ENCODE measurements around the gene ADGRE2.
"Not testable (repeated sequence)": the region's sequence is repeated elsewhere in the genome, so short reads cannot be mapped to it uniquely, and the experiment has no call there.

The ADGRE2 gene

DNA sequence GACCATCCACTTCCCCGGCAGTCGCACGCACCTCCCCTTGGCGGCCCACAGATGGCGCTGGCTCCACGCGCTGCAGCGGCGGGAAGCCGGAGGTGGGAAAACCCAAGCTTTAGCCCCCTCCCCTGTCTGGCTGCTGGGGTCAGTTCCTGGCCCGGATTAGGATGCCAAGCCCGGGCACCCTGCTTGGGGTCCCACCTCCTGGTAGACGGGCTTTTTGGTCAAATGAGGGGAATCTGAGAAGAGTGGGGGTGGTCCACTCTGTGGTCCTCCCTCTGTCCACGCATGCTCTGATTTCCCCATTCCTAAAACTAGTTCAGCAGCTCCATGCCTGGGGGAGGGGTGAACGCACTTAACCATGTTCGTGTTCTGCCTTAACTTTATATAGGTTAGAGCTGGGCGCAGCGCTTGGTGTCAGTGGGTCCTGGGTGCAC is 8.1 kb upstream of the ADGRE2 start:
- Histone ChIP-seq H3K36me3 (ENCODE audit: control insufficient read depth in 1 of 2, insufficient read depth in 2 of 2, low read length in 2 of 2) (no peaks in the 10 kb centered on the region), H3K23ac (ENCODE audit: low read length) (no peak overlapping the region), H3K9me3 (ENCODE audit: insufficient read depth, low read depth, low read length) (no peaks in the 10 kb centered on the region), H2BK5ac (ENCODE audit: low read depth, low read length, poor library complexity) (peak overlapping the region; percentile 25), H4K12ac (ENCODE audit: low read depth, low read length) (peak overlapping the region; percentile 34), H2AFZ (ENCODE audit: insufficient read depth, low read length, poor library complexity) (peak overlapping the region; percentile 99), H2AK5ac (ENCODE audit: low read length) (peak overlapping the region; percentile 35), H3K4ac (ENCODE audit: low read depth, low read length) (peak overlapping the region; percentile 6), H4K8ac (ENCODE audit: low read depth, low read length) (peak overlapping the region; percentile 79), H3K18ac (ENCODE audit: low read length) (peak overlapping the region; percentile 19), H3K4me1 (ENCODE audit: control insufficient read depth in 1 of 2, insufficient read depth in 2 of 2, low read length in 2 of 2) (peaks cover 3 to 7% of the 10 kb centered on the region in 2 experiments), H3K4me2 (ENCODE audit: low read length) (peak overlapping the region; percentile 95), H3K14ac (ENCODE audit: low read length) (peak overlapping the region; percentile 36), H3K27me3 (ENCODE audit: insufficient read depth, low read length) (no peaks in the 10 kb centered on the region), H3K27ac (ENCODE audit: low read depth, low read length) (no peak overlapping the region), H3K79me1 (ENCODE audit: low read length) (peaks cover 5% of the 10 kb centered on the region), H2BK12ac (ENCODE audit: low read length) (peak overlapping the region; percentile 19), H3K79me2 (ENCODE audit: control insufficient read depth, insufficient read depth, low read length, poor library complexity) (no peaks in the 10 kb centered on the region), H4K91ac (ENCODE audit: low read depth, low read length) (peak overlapping the region; percentile 85), H3K4me3 (ENCODE audit: low read depth, low read length) (peak overlapping the region; percentile 53), H3K9ac (ENCODE audit: low read length) (peak overlapping the region; percentile 57), H2BK120ac (ENCODE audit: insufficient read depth, low read length, poor library complexity) (peak overlapping the region; percentile 67)
- no CpG with 5 or more reads among the region's 18 CpGs for WGBS (ENCODE audit: extremely low coverage, insufficient coverage, insufficient read length)
- peak in 1 of 2 donors; percentile 41 for DNase-seq

GRCh38 chr19:14785102-14785793 is 6.9 kb upstream of the ADGRE2 start:
- not testable (repeated sequence) for H2BK12ac ChIP-seq (ENCODE audit: low read length); H3K14ac ChIP-seq (ENCODE audit: low read length); H3K23ac ChIP-seq (ENCODE audit: low read length); H3K4me3 ChIP-seq (ENCODE audit: low read depth, low read length); H2BK5ac ChIP-seq (ENCODE audit: low read depth, low read length, poor library complexity); H3K79me2 ChIP-seq (ENCODE audit: control insufficient read depth, insufficient read depth, low read length, poor library complexity); H3K4me1 ChIP-seq (ENCODE audit: control insufficient read depth in 1 of 2, insufficient read depth in 2 of 2, low read length in 2 of 2); H2AK5ac ChIP-seq (ENCODE audit: low read length); H3K4ac ChIP-seq (ENCODE audit: low read depth, low read length); H3K79me1 ChIP-seq (ENCODE audit: low read length); H3K27ac ChIP-seq (ENCODE audit: low read depth, low read length); H3K27me3 ChIP-seq (ENCODE audit: insufficient read depth, low read length); H3K9ac ChIP-seq (ENCODE audit: low read length); H3K4me2 ChIP-seq (ENCODE audit: low read length); H3K36me3 ChIP-seq (ENCODE audit: control insufficient read depth in 1 of 2, insufficient read depth in 2 of 2, low read length in 2 of 2); H2BK120ac ChIP-seq (ENCODE audit: insufficient read depth, low read length, poor library complexity); H3K18ac ChIP-seq (ENCODE audit: low read length); H3K9me3 ChIP-seq (ENCODE audit: insufficient read depth, low read depth, low read length)
- Histone ChIP-seq H4K12ac (ENCODE audit: low read depth, low read length) (peak overlapping the region; percentile 54), H4K91ac (ENCODE audit: low read depth, low read length) (peak overlapping the region; percentile 55), H4K8ac (ENCODE audit: low read depth, low read length) (peak overlapping the region; percentile 54), H2AFZ (ENCODE audit: insufficient read depth, low read length, poor library complexity) (peak overlapping the region; percentile 63)
- no CpG with 5 or more reads among the region's 11 CpGs for WGBS (ENCODE audit: extremely low coverage, insufficient coverage, insufficient read length)
- DNase-seq: peak; percentile 13 to 40

GRCh38 chr19:14784730-14785101 is 6.4 kb upstream of the ADGRE2 start:
- WGBS (ENCODE audit: extremely low coverage, insufficient coverage, insufficient read length): no CpG with 5 or more reads among the region's 10 CpGs
- not testable (repeated sequence) for H3K79me1 ChIP-seq (ENCODE audit: low read length)

DNA sequence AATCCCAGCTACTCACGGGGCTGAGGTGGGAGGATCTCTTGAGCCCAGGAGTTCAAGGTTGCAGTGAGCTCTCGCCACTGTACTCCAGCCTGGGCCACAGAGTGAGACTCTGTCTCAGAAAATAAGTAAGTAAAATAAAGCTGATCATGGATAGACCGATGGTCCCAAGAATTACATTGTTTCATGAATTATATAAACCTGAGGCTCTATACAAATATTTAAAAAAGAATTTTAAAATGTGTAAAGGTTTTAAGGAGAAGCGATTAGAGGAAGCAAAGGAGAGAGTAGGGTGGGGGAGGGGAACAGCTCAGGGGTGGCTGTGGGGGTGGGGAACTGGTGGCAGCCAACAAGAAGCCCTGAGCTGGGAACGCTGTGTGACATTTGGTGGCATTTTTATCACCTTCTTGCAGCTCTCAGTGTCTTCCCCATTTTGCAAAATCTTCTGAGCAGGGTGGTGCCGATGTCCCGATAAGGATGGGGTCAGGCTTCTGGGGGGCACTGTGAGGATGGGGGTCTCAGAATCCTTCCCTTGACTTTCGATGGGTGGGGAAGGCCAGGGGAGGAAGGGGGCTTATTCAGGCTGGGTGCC is 5.1 kb upstream of the ADGRE2 start:
- H3K4me2 ChIP-seq (ENCODE audit: low read length); H3K27me3 ChIP-seq (ENCODE audit: insufficient read depth, low read length); H3K9ac ChIP-seq (ENCODE audit: low read length); H3K79me1 ChIP-seq (ENCODE audit: low read length); H3K23ac ChIP-seq (ENCODE audit: low read length); H2BK12ac ChIP-seq (ENCODE audit: low read length); H3K36me3 ChIP-seq (ENCODE audit: control insufficient read depth in 1 of 2, insufficient read depth in 2 of 2, low read length in 2 of 2); H3K9me3 ChIP-seq (ENCODE audit: insufficient read depth, low read depth, low read length); H2BK120ac ChIP-seq (ENCODE audit: insufficient read depth, low read length, poor library complexity); H4K8ac ChIP-seq (ENCODE audit: low read depth, low read length); H3K79me2 ChIP-seq (ENCODE audit: control insufficient read depth, insufficient read depth, low read length, poor library complexity); H3K27ac ChIP-seq (ENCODE audit: low read depth, low read length); H4K91ac ChIP-seq (ENCODE audit: low read depth, low read length); H4K12ac ChIP-seq (ENCODE audit: low read depth, low read length); H2AK5ac ChIP-seq (ENCODE audit: low read length); DNase-seq; H3K18ac ChIP-seq (ENCODE audit: low read length); H3K4me1 ChIP-seq (ENCODE audit: control insufficient read depth in 1 of 2, insufficient read depth in 2 of 2, low read length in 2 of 2); H3K14ac ChIP-seq (ENCODE audit: low read length); H2AFZ ChIP-seq (ENCODE audit: insufficient read depth, low read length, poor library complexity); H3K4me3 ChIP-seq (ENCODE audit: low read depth, low read length); H3K4ac ChIP-seq (ENCODE audit: low read depth, low read length); H2BK5ac ChIP-seq (ENCODE audit: low read depth, low read length, poor library complexity): not testable (repeated sequence)
- 100% methylated on average over 1 of the region's 8 CpGs for WGBS (ENCODE audit: extremely low coverage, insufficient coverage, insufficient read length)

More at GRCh38 chr19:14784730-14785101, 6.4 kb upstream of the ADGRE2 start:
- not testable (repeated sequence) for H3K27ac ChIP-seq (ENCODE audit: low read depth, low read length); H3K4me3 ChIP-seq (ENCODE audit: low read depth, low read length); H3K18ac ChIP-seq (ENCODE audit: low read length); H3K9me3 ChIP-seq (ENCODE audit: insufficient read depth, low read depth, low read length); H2AK5ac ChIP-seq (ENCODE audit: low read length); H3K27me3 ChIP-seq (ENCODE audit: insufficient read depth, low read length); H3K4ac ChIP-seq (ENCODE audit: low read depth, low read length); H3K14ac ChIP-seq (ENCODE audit: low read length); H3K79me2 ChIP-seq (ENCODE audit: control insufficient read depth, insufficient read depth, low read length, poor library complexity); H3K36me3 ChIP-seq (ENCODE audit: control insufficient read depth in 1 of 2, insufficient read depth in 2 of 2, low read length in 2 of 2); H3K9ac ChIP-seq (ENCODE audit: low read length); H2BK120ac ChIP-seq (ENCODE audit: insufficient read depth, low read length, poor library complexity); H3K4me1 ChIP-seq (ENCODE audit: control insufficient read depth in 1 of 2, insufficient read depth in 2 of 2, low read length in 2 of 2); H4K91ac ChIP-seq (ENCODE audit: low read depth, low read length); H3K4me2 ChIP-seq (ENCODE audit: low read length); H2BK5ac ChIP-seq (ENCODE audit: low read depth, low read length, poor library complexity); H2BK12ac ChIP-seq (ENCODE audit: low read length); H3K23ac ChIP-seq (ENCODE audit: low read length); H4K8ac ChIP-seq (ENCODE audit: low read depth, low read length); H2AFZ ChIP-seq (ENCODE audit: insufficient read depth, low read length, poor library complexity)
- DNase-seq: peak; percentile 33 to 40
- peak overlapping the region; percentile 22 for H4K12ac ChIP-seq (ENCODE audit: low read depth, low read length)
